ENCODE data around the gene NDUFA8. TPM values are rescaled to one million over a fixed set of nuclear protein-coding genes. Genes with fewer than 3 reads are reported as not detected.

The NDUFA8 gene
- total and polyA plus RNA-seq, 9 of the 15 experiments (the other 6 are each of a cell fraction or from before 2014, with no cell fraction given): 105 to 212 (median 133) TPM

DNA sequence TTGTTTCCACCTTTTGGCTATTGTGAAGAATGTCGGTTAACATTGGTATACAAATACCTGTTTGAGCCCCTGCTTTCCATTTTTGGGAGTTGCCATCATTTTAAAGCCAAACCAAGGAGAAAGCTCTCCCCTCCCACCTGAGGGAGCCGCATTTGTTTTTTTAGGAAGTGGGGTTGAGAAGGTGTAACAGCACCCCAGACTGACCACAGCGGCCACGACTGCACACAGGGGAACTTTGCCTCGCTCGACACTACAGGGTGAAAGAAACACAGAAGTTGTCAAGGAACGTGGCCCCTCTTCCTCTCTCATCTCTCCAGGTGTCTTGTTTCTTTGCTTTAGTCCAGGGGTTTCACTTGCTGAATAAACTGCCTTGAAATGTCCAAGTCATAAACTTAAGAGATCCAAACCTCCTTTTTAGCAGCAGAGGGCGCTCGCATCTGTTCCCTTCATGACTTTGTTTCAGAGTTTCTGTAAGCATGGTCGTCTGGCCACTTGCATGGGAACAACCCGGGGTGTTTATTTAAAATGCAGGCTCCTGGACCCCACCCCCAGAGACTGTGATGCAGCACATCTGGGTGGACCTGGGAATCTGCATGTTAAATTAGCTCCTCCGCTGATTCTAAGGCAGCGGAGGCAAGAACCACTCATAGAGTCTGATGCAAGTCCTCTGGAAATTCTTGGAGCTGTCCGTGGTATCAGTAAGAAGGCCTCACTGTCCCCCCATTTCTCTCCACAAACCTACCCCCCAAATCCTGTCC, 64.4 kb downstream of the NDUFA8 start (continued):
- no peak for TF ChIP-seq ZNF764 (CRISPR knock-in tag; IDR thresholded peaks at IDR 0.05; ENCODE audit: low read depth)
- TF ChIP-seq RAD21 (CRISPR knock-in tag; conservative IDR thresholded peaks at IDR 0.05 in 1 of 2, IDR thresholded peaks at IDR 0.05 in 1 of 2): peak; percentile 19 to 47; a peak in 3 of 4 replicates
- TF ChIP-seq SMARCE1 (IDR thresholded peaks at IDR 0.05): no peak
- TF ChIP-seq, protein P1, sequence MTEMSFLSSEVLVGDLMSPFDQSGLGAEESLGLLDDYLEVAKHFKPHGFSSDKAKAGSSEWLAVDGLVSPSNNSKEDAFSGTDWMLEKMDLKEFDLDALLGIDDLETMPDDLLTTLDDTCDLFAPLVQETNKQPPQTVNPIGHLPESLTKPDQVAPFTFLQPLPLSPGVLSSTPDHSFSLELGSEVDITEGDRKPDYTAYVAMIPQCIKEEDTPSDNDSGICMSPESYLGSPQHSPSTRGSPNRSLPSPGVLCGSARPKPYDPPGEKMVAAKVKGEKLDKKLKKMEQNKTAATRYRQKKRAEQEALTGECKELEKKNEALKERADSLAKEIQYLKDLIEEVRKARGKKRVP (CRISPR knock-in tag; IDR thresholded peaks at IDR 0.05): 0 out of 2 replicates have a peak, but pooled peaks have one; percentile 22
- TF ChIP-seq SP1 (CRISPR knock-in tag; IDR thresholded peaks at IDR 0.05): no peak
- TF ChIP-seq, protein P2, sequence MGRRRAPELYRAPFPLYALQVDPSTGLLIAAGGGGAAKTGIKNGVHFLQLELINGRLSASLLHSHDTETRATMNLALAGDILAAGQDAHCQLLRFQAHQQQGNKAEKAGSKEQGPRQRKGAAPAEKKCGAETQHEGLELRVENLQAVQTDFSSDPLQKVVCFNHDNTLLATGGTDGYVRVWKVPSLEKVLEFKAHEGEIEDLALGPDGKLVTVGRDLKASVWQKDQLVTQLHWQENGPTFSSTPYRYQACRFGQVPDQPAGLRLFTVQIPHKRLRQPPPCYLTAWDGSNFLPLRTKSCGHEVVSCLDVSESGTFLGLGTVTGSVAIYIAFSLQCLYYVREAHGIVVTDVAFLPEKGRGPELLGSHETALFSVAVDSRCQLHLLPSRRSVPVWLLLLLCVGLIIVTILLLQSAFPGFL (CRISPR knock-in tag; IDR thresholded peaks at IDR 0.05): no peak
- TF ChIP-seq FOSL1 (tag; conservative IDR thresholded peaks at IDR 0.05): no peak
- TF ChIP-seq XRCC4 (IDR thresholded peaks at IDR 0.05; ENCODE audit: extremely low read depth, insufficient read depth, insufficient read length): no peak
- TF ChIP-seq ZNF699 (CRISPR knock-in tag; IDR thresholded peaks at IDR 0.05; ENCODE audit: insufficient replicate concordance): no peak
- no peak for TF ChIP-seq C11orf30 (IDR thresholded peaks at IDR 0.05; ENCODE audit: low read depth)
- TF ChIP-seq, protein P3, sequence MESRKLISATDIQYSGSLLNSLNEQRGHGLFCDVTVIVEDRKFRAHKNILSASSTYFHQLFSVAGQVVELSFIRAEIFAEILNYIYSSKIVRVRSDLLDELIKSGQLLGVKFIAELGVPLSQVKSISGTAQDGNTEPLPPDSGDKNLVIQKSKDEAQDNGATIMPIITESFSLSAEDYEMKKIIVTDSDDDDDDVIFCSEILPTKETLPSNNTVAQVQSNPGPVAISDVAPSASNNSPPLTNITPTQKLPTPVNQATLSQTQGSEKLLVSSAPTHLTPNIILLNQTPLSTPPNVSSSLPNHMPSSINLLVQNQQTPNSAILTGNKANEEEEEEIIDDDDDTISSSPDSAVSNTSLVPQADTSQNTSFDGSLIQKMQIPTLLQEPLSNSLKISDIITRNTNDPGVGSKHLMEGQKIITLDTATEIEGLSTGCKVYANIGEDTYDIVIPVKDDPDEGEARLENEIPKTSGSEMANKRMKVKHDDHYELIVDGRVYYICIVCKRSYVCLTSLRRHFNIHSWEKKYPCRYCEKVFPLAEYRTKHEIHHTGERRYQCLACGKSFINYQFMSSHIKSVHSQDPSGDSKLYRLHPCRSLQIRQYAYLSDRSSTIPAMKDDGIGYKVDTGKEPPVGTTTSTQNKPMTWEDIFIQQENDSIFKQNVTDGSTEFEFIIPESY (CRISPR knock-in tag; IDR thresholded peaks at IDR 0.05): peak; percentile 53
- TF ChIP-seq, protein P4, sequence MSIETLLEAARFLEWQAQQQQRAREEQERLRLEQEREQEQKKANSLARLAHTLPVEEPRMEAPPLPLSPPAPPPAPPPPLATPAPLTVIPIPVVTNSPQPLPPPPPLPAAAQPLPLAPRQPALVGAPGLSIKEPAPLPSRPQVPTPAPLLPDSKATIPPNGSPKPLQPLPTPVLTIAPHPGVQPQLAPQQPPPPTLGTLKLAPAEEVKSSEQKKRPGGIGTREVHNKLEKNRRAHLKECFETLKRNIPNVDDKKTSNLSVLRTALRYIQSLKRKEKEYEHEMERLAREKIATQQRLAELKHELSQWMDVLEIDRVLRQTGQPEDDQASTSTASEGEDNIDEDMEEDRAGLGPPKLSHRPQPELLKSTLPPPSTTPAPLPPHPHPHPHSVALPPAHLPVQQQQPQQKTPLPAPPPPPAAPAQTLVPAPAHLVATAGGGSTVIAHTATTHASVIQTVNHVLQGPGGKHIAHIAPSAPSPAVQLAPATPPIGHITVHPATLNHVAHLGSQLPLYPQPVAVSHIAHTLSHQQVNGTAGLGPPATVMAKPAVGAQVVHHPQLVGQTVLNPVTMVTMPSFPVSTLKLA (conservative IDR thresholded peaks at IDR 0.05): peak; percentile 29 to 50; a peak in 2 of 4 replicates
- TF ChIP-seq, protein P5, sequence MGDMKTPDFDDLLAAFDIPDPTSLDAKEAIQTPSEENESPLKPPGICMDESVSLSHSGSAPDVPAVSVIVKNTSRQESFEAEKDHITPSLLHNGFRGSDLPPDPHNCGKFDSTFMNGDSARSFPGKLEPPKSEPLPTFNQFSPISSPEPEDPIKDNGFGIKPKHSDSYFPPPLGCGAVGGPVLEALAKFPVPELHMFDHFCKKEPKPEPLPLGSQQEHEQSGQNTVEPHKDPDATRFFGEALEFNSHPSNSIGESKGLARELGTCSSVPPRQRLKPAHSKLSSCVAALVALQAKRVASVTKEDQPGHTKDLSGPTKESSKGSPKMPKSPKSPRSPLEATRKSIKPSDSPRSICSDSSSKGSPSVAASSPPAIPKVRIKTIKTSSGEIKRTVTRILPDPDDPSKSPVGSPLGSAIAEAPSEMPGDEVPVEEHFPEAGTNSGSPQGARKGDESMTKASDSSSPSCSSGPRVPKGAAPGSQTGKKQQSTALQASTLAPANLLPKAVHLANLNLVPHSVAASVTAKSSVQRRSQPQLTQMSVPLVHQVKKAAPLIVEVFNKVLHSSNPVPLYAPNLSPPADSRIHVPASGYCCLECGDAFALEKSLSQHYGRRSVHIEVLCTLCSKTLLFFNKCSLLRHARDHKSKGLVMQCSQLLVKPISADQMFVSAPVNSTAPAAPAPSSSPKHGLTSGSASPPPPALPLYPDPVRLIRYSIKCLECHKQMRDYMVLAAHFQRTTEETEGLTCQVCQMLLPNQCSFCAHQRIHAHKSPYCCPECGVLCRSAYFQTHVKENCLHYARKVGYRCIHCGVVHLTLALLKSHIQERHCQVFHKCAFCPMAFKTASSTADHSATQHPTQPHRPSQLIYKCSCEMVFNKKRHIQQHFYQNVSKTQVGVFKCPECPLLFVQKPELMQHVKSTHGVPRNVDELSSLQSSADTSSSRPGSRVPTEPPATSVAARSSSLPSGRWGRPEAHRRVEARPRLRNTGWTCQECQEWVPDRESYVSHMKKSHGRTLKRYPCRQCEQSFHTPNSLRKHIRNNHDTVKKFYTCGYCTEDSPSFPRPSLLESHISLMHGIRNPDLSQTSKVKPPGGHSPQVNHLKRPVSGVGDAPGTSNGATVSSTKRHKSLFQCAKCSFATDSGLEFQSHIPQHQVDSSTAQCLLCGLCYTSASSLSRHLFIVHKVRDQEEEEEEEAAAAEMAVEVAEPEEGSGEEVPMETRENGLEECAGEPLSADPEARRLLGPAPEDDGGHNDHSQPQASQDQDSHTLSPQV (IDR thresholded peaks at IDR 0.05): no peak
- no peak for TF ChIP-seq ESRRA (IDR thresholded peaks at IDR 0.05; ENCODE audit: borderline replicate concordance, low read depth)
- TF ChIP-seq ZNF76 (CRISPR knock-in tag; IDR thresholded peaks at IDR 0.05; ENCODE audit: borderline replicate concordance): no peak

All from K562 (cell line).